HG02973 (cell line): ENCODE results near the gene PRLR.
"Not testable (repeated sequence)": the region's sequence is repeated elsewhere in the genome, so short reads cannot be mapped to it uniquely, and the experiment has no call there.

Experiments used
- ATAC-seq: cut with Tn5 transposase; IDR thresholded peaks from one replicate; pipeline ENCODE4 v1.9.1; 2021; ENCODE audit warnings: moderate library complexity; ENCODE audit not compliant: unreplicated experiment

The PRLR gene

DNA sequence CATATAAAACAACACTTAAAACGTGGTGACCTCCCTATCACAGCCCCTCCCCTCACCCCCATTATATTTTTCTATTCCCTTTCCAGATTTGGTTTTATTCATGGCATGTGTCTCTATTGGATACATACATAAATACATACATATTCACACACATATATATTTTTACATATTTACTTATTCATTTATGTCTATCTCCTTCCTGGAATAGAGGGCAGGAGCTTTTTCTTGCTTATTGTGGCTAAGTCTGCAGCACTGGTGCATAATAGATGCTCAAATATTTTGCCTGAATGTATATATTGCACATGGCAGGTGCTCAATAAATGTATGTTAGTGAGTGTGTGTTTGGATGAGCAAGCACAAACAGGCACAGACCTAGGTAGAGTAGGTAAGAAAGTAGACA is 185.0 kb downstream of the PRLR start:
- ATAC-seq, result no peak

- no peak for ATAC-seq
These were observed 185.6 kb downstream of the PRLR start for GRCh38 chr5:35044649-35045048.

DNA sequence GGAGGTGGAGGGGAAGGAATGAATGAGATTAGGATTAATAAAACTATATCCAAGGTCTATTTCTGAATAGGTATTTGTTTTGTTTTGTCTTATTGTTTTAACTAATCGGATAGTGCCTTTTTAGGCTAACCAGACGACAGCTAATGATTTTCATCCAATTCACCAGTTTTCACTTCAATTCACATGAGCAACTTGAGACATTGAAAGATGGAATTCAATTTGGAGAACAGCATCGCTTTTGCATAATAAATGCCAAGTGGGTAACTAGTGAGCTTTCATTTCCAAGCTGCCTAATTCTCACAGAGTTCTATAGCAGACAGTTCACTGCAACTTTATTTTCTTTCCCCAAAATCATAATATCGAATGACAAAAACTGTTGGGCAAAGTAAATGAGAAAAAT is 187.5 kb downstream of the PRLR start:
- ATAC-seq, result no peak

DNA sequence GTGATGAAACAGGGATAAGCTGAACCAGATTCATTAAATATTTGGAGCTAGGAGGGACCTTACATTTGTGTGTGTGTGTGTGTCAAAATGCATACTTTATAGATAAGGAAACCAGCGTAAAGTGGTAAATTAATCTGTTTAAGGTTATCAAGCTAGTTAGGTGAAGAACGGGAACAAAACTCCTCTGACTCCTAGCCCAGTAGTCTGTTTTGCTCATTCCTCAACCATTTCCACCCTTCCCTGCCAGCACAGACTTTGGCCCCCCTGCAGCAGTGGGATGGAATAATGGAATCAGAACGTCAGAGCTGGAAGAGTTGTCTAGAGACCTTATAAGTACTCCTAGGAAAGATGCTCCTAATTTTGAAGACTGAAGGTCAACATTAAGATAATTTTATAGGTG is 189.0 kb downstream of the PRLR start:
- no peak for ATAC-seq

GRCh38 chr5:35038891-35039290 is 191.4 kb downstream of the PRLR start:
- ATAC-seq, result no peak

DNA sequence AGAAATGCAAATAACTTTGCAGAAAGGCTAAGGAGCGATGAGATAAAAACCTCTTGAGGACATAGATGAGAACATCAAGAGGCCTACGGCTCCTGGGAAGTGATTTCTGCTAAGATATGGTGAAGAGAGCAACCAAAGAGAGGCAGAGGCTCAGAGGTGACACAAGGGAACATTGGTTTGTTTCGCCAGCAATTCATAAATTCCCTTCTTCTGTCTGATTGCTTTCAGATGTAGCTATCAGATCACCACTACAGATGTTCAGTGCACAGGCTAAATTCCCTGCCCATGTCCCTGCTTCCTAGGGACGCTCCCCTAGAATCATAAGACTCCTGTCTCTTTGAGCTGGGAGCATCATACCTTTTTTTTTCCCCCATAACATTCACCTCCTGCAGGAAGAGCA is 193.8 kb downstream of the PRLR start:
- no peak for ATAC-seq

- ATAC-seq, result not testable (repeated sequence)
These were observed 194.4 kb downstream of the PRLR start for GRCh38 chr5:35035929-35036328.

- ATAC-seq, result no peak
These were observed 195.0 kb downstream of the PRLR start for GRCh38 chr5:35035271-35035670.

GRCh38 chr5:35032356-35032755 is 197.9 kb downstream of the PRLR start:
- ATAC-seq, result no peak

DNA sequence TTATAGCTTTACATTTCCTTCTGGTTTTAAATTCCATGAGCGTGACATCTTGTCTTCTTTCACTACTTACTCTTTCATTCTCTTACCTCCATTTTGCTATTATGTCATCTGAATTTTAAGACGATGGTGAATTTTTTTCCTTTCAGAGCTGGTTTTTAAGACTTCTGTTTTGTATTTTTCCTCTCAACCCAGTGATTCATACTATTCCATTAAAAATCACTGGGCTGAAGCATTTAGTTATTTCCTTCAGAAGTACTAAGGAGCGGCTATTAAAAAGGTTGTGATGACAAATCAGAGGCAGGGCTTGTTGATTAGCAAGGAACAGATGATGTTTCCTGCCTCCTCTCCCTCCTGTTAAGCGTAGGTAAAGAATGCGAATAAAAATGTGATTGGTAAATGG is 199.0 kb downstream of the PRLR start:
- ATAC-seq, result no peak

GRCh38 chr5:35030426-35031100 is 199.7 kb downstream of the PRLR start:
- no peak for ATAC-seq

GRCh38 chr5:35029333-35029732 is 201.0 kb downstream of the PRLR start:
- ATAC-seq, result no peak

DNA sequence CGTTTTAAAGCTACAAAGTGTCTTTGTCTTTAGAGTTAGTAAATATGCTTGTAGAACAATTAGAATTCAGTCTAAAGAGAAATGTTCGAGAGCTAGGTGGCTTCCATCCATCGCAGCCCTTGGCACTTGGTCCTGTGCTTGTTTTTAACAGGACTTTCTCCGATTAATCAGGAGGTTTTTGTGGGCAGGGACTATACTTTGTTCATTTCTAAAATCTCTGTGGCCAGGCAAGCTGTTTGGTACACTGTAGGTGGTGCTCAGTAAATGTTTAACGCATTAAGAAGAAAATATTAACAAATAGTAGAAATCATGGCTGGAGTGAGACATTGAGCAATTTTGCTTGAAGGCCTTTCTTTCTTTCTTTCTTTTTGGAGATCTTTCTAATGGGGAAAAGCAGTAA is 203.3 kb downstream of the PRLR start:
- no peak for ATAC-seq

DNA sequence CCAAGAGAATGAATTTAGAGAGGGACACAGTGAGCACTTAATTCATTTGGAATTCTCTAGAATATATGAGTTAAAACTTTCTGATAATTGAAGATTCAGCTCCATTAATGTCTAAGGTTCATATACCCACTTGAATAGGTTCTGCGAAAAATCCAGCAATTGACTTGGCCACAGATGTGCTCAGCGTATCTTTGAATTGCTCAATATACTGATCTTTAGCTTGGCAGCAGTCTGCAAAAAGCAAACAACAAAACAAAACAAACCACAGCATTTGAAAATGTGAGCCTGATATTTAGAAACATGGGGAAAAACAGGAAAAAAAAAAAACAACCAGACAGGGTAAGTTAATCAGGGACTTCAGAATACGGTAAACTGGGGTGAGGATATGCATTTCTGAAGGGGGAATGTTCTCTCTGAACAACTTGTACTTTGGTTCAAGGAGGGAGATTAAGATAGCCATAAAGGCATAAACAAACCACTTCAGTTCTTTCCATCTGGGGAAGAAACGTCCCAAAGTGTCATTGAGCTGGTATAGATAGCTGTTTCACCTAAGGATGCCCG is 203.9 kb downstream of the PRLR start:
- no peak for ATAC-seq

DNA sequence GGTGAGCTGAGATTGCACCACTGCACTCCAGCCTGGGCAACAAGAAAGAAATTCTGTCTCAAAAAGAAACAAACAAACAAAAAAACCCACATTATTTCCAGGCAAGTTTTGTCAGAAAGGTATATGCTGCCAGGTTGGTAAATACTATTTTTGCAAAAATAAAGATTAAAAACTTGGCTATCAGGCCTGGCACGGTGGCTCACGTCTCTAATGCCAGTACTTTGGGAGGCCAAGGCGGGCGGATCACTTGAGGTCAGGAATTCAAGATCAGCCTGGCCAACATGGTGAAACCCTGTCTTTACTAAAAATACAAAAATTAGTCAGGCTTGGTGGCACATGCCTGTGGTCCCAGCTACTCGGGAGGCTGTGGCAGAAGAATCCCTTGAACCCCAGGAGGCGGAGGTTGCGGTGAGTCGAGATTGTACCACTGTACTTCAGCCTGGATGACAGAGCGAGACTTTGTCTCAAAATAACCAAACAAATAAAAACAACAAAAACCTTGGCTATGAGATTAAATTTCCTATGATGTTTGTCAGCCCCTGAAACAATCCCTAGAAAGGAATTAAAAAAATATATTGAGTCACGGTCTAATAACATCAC is 205.3 kb downstream of the PRLR start:
- ATAC-seq, result no peak

DNA sequence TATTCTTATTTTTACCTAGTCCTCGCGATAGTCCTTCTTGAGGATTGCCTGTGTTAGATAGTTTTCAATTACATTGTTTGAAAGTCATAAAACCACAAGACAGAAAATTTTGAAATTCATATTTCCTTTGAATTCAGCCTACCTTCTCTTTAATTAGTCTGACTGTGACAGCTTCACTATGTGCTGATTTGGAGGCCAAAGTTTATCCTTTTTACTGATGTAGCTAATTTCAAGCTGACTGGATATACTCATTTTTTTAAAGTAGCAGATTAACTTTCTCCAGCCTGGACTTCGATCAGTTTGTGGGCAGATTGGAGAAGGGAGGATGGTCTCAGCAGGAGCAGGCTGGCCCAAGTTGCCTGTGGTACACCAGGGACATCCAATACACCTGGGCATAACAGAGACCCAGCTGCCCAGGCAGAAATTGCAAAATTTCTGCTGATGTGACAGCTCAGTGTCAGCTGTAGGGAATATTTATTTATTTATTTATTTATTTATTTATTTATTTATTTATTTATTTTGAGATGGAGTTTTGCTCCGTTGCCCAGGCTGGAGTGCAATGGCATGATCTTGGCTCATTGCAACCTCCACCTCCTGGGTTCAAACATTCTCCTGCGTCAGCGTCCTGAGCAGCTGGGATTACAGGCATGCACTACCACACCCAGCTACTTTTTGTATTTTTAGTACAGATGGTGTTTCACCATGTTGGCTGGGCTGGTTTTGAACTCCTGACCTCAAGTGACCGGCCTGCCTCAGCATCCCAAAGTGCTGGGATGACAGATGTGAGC is 206.7 kb downstream of the PRLR start:
- no peak for ATAC-seq

- ATAC-seq, result peak; percentile 97
These were observed 213.9 kb downstream of the PRLR start for GRCh38 chr5:35016174-35017051.

DNA sequence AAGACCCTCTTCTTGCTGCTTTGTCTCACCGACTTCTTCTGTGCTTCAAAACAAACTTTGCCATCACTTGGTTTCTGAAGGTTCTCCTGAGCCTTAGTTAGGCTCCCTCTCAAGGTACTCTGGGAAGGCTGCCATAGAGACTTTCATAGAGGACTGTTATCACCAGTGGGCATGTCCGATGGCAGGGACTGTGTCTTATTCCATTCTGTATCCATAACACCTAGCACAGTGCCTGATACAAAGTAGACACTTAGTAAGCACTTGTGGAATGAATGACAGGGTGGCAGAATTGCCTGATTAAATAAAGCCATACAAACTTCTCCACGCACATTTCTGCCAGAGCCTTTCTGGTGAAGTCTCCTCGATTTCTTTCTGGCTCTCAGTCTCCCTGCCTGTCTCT is 215.2 kb downstream of the PRLR start:
- ATAC-seq, result no peak

DNA sequence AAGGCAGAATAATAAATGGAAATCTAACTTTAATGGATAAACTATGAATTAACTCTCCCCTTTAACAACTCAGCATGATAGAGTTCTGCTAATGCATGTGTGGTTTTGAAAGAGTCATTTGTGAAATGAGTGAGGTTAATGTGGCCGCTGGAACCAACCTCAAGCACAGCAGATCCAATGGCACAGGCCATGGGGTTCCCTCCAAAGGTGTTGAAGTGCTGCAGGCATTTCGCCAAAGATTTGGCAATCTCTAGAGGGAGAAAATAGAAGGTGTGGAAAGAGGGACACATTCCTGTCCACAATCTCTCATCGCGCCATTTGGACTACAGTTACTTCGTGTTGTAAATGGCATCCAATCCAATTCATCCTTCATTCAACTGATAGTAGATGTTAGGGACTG is 217.5 kb downstream of the PRLR start:
- no peak for ATAC-seq

DNA sequence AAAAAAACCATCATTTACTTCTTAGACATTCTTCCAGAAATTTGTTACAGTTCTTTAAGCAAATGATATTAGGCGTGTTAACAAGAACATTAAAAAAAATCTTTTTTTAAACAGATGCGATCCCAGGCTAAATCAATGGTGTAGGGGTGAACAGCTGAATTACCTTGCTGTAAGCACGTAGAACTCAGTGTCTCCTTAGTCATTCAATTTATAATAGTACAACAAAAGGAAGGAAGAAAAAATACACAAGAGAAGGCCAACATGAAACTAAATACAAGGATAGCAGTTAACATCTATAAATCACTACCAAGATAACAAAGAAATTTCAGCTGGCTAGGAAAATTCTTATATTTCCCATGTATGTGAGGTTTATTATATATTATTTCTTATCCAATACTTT is 217.9 kb downstream of the PRLR start:
- ATAC-seq, result no peak

DNA sequence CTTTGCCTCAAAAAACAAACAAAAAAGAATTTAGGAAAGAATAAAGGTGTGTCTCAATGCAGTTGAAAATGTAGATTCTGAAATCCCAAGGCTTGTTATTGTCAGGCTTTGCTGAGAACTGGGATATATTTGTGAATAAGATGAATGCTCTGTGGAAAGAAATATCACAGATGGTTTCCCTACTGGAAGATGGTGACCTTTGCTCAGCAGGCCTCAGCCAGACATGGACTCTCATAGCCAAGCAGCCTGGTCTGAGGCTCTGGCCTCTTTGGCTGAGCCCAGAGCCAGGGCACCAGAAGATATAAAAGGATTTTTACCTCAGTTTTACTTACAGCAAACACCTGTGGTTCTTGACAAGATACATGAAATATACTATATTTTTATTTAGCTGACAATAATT is 219.6 kb downstream of the PRLR start:
- no peak for ATAC-seq
